Measurements from ENCODE around the gene DMXL2. TPM values are rescaled to one million over a fixed set of nuclear protein-coding genes. Genes with fewer than 3 reads are reported as not detected.

DMXL2 gene
- total and polyA plus RNA-seq, 3 donors from 2014 or later = 54.5 to 81.3 (median 64.4) TPM

DNA sequence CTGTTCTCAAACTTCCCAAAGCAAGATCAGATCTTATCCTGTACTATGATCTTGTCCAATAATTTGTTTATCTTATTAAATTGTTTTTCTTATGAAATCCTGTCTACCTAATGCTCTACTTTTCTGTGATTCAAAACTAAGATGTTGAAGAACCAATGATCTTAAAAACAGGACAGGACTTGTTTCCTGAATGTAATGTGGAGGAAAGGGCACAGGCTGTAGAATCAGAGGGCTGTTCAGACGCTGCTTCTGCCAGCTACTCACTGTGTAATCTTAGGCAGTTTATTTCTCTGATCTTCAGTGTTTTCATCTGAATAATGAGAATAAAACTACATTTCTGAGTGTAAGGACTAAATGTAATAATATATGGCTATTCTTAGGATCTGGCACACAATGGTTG lies 20.1 kb upstream of the DMXL2 start:
- WGBS, 2 donors = 48 to 70% methylated on average over 1 of the region's 1 CpG
- no peak for DNase-seq
- no peak for TF ChIP-seq POLR2A (IDR thresholded peaks at IDR 0.05)
- TF ChIP-seq, protein P1, sequence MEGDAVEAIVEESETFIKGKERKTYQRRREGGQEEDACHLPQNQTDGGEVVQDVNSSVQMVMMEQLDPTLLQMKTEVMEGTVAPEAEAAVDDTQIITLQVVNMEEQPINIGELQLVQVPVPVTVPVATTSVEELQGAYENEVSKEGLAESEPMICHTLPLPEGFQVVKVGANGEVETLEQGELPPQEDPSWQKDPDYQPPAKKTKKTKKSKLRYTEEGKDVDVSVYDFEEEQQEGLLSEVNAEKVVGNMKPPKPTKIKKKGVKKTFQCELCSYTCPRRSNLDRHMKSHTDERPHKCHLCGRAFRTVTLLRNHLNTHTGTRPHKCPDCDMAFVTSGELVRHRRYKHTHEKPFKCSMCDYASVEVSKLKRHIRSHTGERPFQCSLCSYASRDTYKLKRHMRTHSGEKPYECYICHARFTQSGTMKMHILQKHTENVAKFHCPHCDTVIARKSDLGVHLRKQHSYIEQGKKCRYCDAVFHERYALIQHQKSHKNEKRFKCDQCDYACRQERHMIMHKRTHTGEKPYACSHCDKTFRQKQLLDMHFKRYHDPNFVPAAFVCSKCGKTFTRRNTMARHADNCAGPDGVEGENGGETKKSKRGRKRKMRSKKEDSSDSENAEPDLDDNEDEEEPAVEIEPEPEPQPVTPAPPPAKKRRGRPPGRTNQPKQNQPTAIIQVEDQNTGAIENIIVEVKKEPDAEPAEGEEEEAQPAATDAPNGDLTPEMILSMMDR (IDR thresholded peaks at IDR 0.05) = no peak
- no peaks in the 10 kb centered on the region for H3K9me3 ChIP-seq
- H3K27me3 ChIP-seq = no peaks in the 10 kb centered on the region
- no peak overlapping the region for H3K27ac ChIP-seq
- H3K4me1 ChIP-seq = no peaks in the 10 kb centered on the region
- no peaks in the 10 kb centered on the region for H3K36me3 ChIP-seq (ENCODE audit: low read depth, missing control alignments)
- intact Hi-C loops (cut with DNase I; ENCODE audit: low total_unique reads) = no loop called here
- no peak overlapping the region for H3K4me3 ChIP-seq

DNA sequence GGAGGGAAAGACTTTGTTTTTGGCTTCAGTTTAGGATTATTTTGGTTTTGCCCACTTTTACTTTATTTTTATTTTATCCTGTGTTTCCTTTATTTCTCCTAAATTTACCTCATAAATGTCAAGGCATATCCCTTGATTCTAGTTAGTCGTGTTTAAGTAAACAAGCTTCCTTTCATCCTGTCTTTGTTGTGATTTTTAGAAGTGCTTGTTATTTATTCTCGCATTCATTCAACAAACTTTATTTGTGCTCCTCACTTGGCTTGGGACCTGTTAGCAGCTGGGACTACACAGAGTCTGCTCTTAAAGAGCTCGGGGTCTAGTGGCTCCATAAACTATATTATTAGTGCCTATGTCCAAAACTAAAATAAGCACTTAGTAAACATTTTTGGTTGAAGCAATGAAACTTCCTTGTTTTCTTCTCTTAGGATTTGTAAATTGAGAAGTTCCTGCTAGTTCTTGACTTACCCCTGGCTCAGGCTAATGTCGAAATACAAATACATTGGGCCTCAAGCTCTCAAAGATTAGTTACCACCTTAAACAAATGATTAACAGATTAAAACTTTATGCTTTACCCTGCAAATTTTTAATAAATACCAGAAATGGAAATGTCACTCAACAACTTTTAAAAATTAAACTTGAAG lies 19.0 kb upstream of the DMXL2 start:
- DNase-seq = no peak
- TF ChIP-seq, protein P1 (IDR thresholded peaks at IDR 0.05) = no peak
- no peak for TF ChIP-seq POLR2A (IDR thresholded peaks at IDR 0.05)
- no peaks in the 10 kb centered on the region for H3K36me3 ChIP-seq (ENCODE audit: low read depth, missing control alignments)
- no peaks in the 10 kb centered on the region for H3K4me1 ChIP-seq
- no peak overlapping the region for H3K4me3 ChIP-seq
- intact Hi-C loops (cut with DNase I; ENCODE audit: low total_unique reads) = no loop called here
- no peaks in the 10 kb centered on the region for H3K9me3 ChIP-seq
- H3K27me3 ChIP-seq = no peaks in the 10 kb centered on the region
- 78 to 81% methylated on average over 4 of the region's 4 CpGs for WGBS, 2 donors
- H3K27ac ChIP-seq = no peak overlapping the region

DNA sequence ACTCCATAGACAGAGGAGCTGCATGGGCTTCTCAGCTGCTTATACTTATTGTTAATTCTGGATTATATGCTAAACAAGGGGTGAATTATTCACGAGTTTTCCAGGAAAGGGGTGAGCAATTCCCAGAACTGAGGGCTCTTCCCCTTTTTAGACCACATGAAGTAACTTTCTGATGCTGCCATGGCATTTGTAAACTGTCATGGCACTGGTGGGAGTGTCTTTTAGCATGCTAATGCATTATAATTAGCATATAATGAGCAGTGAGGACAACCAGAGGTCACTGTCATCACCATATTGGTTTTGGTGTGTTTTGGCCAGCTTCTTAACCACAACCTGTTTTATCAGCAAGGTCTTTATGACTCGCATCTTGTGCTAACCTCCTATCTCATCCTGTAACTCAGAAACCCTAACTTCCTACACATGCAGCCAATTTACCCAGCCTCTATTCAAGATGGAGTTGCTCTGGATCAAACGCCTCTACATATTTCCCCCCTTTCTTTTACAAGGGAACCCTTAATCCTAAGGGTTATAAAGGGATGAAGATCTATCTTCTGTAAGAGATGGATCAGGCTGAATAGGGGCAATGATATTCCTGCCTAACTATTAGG lies 12.1 kb upstream of the DMXL2 start:
- no peak overlapping the region for H3K27ac ChIP-seq
- no peaks in the 10 kb centered on the region for H3K36me3 ChIP-seq (ENCODE audit: low read depth, missing control alignments)
- H3K9me3 ChIP-seq = no peaks in the 10 kb centered on the region
- intact Hi-C loops (cut with DNase I; ENCODE audit: low total_unique reads) = no loop called here
- DNase-seq = no peak
- H3K4me3 ChIP-seq = no peak overlapping the region
- TF ChIP-seq, protein P1 (IDR thresholded peaks at IDR 0.05) = no peak
- TF ChIP-seq POLR2A (IDR thresholded peaks at IDR 0.05) = no peak
- WGBS, 2 donors = 70 to 83% methylated on average over 3 of the region's 3 CpGs
- no peaks in the 10 kb centered on the region for H3K4me1 ChIP-seq
- H3K27me3 ChIP-seq = no peaks in the 10 kb centered on the region

DNA sequence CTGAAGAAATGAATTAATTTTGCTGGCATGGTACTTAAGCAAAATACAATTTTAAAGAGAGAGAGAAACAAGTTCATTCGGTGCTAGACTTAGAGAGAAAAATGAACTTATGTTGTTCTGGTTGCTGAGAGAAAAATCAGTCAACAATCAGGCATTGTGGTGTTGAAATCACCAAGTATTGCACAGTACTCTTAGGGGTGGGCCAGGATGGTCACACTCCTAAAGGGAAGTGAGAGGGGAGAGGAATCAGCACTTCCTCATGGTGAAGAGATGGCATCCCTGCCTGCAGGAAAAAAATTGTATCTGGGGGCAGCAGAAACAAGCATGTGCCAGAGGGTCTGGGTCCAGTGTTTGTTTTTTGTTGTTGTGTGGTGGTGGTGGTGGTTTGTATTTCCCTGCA lies 7.0 kb upstream of the DMXL2 start:
- intact Hi-C loops (cut with DNase I; ENCODE audit: low total_unique reads) = no loop called here
- H3K27ac ChIP-seq = no peak overlapping the region
- H3K4me1 ChIP-seq = no peaks in the 10 kb centered on the region

More for the DNA sequence above, 7.0 kb upstream of the DMXL2 start:
- Histone ChIP-seq H3K27me3 (no peaks in the 10 kb centered on the region), H3K36me3 (ENCODE audit: low read depth, missing control alignments) (no peaks in the 10 kb centered on the region), H3K4me3 (no peak overlapping the region), H3K9me3 (no peaks in the 10 kb centered on the region)
- no peak for DNase-seq
- TF ChIP-seq, protein P1 (IDR thresholded peaks at IDR 0.05) = no peak
- no peak for TF ChIP-seq POLR2A (IDR thresholded peaks at IDR 0.05)
- 53 to 82% methylated on average over 1 of the region's 1 CpG for WGBS, 2 donors
